GM12801 (cell line): ENCODE measurements around the gene HDAC8.

Experiments used
- TF ChIP-seq, protein P1 (sequence below): IDR thresholded peaks from one replicate; pipeline ENCODE4 v1.5.1; 2011; ENCODE audit warnings: control low read depth; ENCODE audit not compliant: insufficient read length; ENCODE audit errors: extremely low read depth

The HDAC8 gene

GRCh38 chrX:72294497-72294896, 278.1 kb downstream of the HDAC8 start:
- TF ChIP-seq, protein P1, sequence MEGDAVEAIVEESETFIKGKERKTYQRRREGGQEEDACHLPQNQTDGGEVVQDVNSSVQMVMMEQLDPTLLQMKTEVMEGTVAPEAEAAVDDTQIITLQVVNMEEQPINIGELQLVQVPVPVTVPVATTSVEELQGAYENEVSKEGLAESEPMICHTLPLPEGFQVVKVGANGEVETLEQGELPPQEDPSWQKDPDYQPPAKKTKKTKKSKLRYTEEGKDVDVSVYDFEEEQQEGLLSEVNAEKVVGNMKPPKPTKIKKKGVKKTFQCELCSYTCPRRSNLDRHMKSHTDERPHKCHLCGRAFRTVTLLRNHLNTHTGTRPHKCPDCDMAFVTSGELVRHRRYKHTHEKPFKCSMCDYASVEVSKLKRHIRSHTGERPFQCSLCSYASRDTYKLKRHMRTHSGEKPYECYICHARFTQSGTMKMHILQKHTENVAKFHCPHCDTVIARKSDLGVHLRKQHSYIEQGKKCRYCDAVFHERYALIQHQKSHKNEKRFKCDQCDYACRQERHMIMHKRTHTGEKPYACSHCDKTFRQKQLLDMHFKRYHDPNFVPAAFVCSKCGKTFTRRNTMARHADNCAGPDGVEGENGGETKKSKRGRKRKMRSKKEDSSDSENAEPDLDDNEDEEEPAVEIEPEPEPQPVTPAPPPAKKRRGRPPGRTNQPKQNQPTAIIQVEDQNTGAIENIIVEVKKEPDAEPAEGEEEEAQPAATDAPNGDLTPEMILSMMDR, result no peak

DNA sequence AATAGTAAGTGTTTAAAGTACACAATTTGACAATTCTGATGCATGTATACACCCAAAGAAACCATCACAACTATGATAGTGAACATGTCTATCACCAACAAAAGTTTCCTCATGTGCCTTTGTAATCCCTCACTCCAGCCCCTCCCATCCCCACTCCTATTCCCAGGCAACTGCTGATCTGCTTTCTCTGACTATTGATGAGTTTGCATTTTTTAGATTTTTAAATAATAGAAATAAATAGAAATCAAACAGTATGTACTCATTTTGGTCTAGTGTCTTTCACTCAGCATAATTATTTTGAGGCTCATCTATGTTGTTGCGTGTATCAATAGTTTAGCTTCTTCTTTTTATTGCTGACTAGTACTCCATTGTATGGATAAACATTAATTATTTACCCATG, 290.3 kb downstream of the HDAC8 start:
- TF ChIP-seq, protein P1, result no peak

DNA sequence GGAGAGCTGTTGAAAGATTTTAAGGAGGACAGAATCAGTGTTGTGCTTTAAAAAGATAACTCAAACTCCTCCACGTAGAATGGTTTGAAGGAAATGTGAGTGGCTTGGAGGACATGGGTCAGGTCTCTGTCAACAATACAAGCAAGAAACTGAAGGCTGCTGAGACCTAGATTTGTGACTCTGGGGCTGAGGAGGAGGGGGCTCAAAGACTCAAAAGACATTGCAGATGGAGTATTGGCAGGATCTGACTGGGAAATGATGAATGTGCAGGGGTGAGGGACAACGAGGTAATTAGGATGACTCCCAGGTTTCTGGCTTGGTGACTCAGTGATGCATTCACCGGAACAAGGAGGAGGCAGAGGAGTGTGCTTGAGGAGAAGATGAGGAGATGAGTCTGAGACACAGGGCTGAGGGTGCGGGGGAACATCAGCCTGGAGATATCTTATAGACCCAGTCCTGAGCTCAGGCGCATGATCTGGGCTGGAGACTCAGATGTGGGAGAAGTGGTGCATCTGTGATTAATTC, 292.3 kb downstream of the HDAC8 start:
- TF ChIP-seq, protein P1, result no peak
